GM12878 (cell line): Measurements from ENCODE around the gene MFN2. TPM values are rescaled to one million over a fixed set of nuclear protein-coding genes. Genes with fewer than 3 reads are reported as not detected.

ENCODE experiments used
- ATAC-seq: fragments of 200-7000 bp; cut with Tn5 transposase; 3 replicates; pipeline ENCODE4 v1.9.1; 2020; ENCODE audit warnings: mild to moderate bottlenecking, moderate library complexity
- BruUV-seq: library from RNA; stranded (reverse); fragments of 400-500 nt; replicated peaks from 2 replicates; lab custom pipeline; 2021; lab: Mats Ljungman, UMichigan
- CTCF ChIA-PET: fragments of 300-600 bp; sonication (Branson Sonifier 250); formaldehyde crosslinking; extraction: SDS; loops from one replicate; lab custom pipeline; 2021; ENCODE audit warnings: inconsistent platforms; lab: Yijun Ruan, JAX
- POLR2A ChIA-PET: fragments of 350-600 bp; formaldehyde crosslinking; extraction: SDS; loops from one replicate; lab custom pipeline; 2021; ENCODE audit warnings: inconsistent platforms; lab: Charles Lee
- RAD21 ChIA-PET: fragments of 300-600 bp; sonication (Branson Sonifier 250); formaldehyde crosslinking; loops from one replicate; lab custom pipeline; 2023; ENCODE audit warnings: antibody characterized with exemption; ENCODE audit not compliant: unreplicated experiment; lab: Charles Lee
- SMC1A ChIA-PET: fragments of 300-600 bp; sonication (Branson Sonifier 250); formaldehyde crosslinking; loops from one replicate; lab custom pipeline; 2023; ENCODE audit not compliant: unreplicated experiment, uncharacterized antibody; lab: Charles Lee
- DNase-seq: peaks from one replicate; pipeline ENCODE4 v3.0.0-alpha.2; 2011; ENCODE audit warnings: low read depth, low spot score
- FAIRE-seq: peaks from 3 replicates; lab custom pipeline; 2011; peaks lifted over from hg19 to GRCh38; lab: Jason Lieb, UNC
- H2AFZ ChIP-seq: 2 replicates; pipeline ENCODE4 v1.6.0; 2011; ENCODE audit warnings: low read depth, low read length, control low read depth; ENCODE audit not compliant: control insufficient read depth
- H3K27ac ChIP-seq: 2 replicates; pipeline ENCODE4 v1.5.1; 2011; ENCODE audit warnings: control low read depth; ENCODE audit not compliant: control insufficient read depth, insufficient read depth
- H3K27me3 ChIP-seq, 2 experiments: replicated peaks in 1 of 2; 2 replicates each; pipeline versions ENCODE4 v1.6.0 to v1.6.1; 2011; ENCODE audit warnings: low read length in 1 of 2; ENCODE audit not compliant: control insufficient read depth in 2 of 2, insufficient read depth in 2 of 2
- H3K36me3 ChIP-seq, 2 experiments: 2 replicates each; pipeline ENCODE4 v1.5.1; 2011; ENCODE audit warnings: low read length in 1 of 2; ENCODE audit not compliant: control insufficient read depth in 2 of 2, insufficient read depth in 2 of 2
- H3K4me1 ChIP-seq: 2 replicates; pipeline ENCODE4 v1.6.1; 2011; ENCODE audit warnings: mild to moderate bottlenecking, low read length, moderate library complexity, mixed read lengths; ENCODE audit not compliant: control insufficient read depth, insufficient read depth
- H3K4me2 ChIP-seq: 2 replicates; pipeline ENCODE4 v1.6.0; 2011; ENCODE audit warnings: control low read depth; ENCODE audit not compliant: control insufficient read depth, insufficient read depth
- H3K4me3 ChIP-seq: fragments of 200-600 bp; sonication (generic); 2 replicates; pipeline ENCODE4 v1.5.1; 2016
- H3K79me2 ChIP-seq: 2 replicates; pipeline ENCODE4 v1.6.0; 2011; ENCODE audit warnings: low read length; ENCODE audit not compliant: control insufficient read depth, insufficient read depth
- H3K9ac ChIP-seq: 2 replicates; pipeline ENCODE4 v1.8.0; 2011; ENCODE audit warnings: low read length, control low read depth, mixed read lengths; ENCODE audit not compliant: control insufficient read depth, insufficient read depth
- H3K9me3 ChIP-seq: replicated peaks from 3 replicates; pipeline ENCODE4 v1.5.1; 2011; ENCODE audit warnings: mild to moderate bottlenecking, low read length; ENCODE audit not compliant: control insufficient read depth, insufficient read depth
- H4K20me1 ChIP-seq: 2 replicates; pipeline ENCODE4 v1.6.0; 2011; ENCODE audit not compliant: control insufficient read depth, insufficient read depth
- CHD2 ChIP-seq: IDR thresholded peaks from 2 replicates; pipeline ENCODE4 v1.6.1; 2011; ENCODE audit warnings: low read depth, low read length, improper control_type of control experiment, borderline replicate concordance
- CREM ChIP-seq: IDR thresholded peaks from 2 replicates; pipeline ENCODE4 v1.6.1; 2014; ENCODE audit warnings: antibody characterized with exemption, low read depth
- EZH2 ChIP-seq: IDR thresholded peaks from 2 replicates; pipeline ENCODE4 v1.6.1; 2012; ENCODE audit warnings: low read depth, mild to moderate bottlenecking, control low read depth, inconsistent platforms, low read length, borderline replicate concordance; ENCODE audit not compliant: control insufficient read depth
- FOS ChIP-seq: IDR thresholded peaks from 3 replicates; pipeline ENCODE4 v1.6.1; 2011; ENCODE audit warnings: borderline replicate concordance; ENCODE audit not compliant: insufficient read length; ENCODE audit errors: extremely low read depth
- MEF2B ChIP-seq: fragments of 450-650 bp; IDR thresholded peaks from 2 replicates; pipeline ENCODE4 v1.6.1; 2018; ENCODE audit warnings: mild to moderate bottlenecking, moderate library complexity; ENCODE audit not compliant: partially characterized antibody, poor library complexity, severe bottlenecking
- MYC ChIP-seq: IDR thresholded peaks from 2 replicates; pipeline ENCODE4 v1.6.1; 2011; ENCODE audit warnings: mild to moderate bottlenecking, low read length, moderate library complexity, inconsistent platforms; ENCODE audit not compliant: insufficient read depth, insufficient replicate concordance, insufficient read length, severe bottlenecking
- NR2F1 ChIP-seq: fragments of 450-650 bp; conservative IDR thresholded peaks from 2 replicates; pipeline ENCODE4 v1.6.1; 2017; ENCODE audit warnings: mild to moderate bottlenecking
- NRF1 ChIP-seq: conservative IDR thresholded peaks from 2 replicates; pipeline ENCODE4 v1.6.1; 2011; ENCODE audit warnings: mild to moderate bottlenecking, low read depth, low read length, improper control_type of control experiment
- PAX8 ChIP-seq: fragments of 450-650 bp; IDR thresholded peaks from 2 replicates; pipeline ENCODE4 v1.6.1; 2017; ENCODE audit warnings: mild to moderate bottlenecking, moderate library complexity
- POU2F2 ChIP-seq: IDR thresholded peaks from 3 replicates; pipeline ENCODE4 v1.6.1; 2011; ENCODE audit warnings: low read depth, mild to moderate bottlenecking, low read length, borderline replicate concordance
- RAD51 ChIP-seq: fragments of 450-650 bp; IDR thresholded peaks from 2 replicates; pipeline ENCODE4 v1.6.1; 2016; ENCODE audit warnings: moderate library complexity, mild to moderate bottlenecking, inconsistent platforms
- SMAD1 ChIP-seq: fragments of 450-650 bp; IDR thresholded peaks from 2 replicates; pipeline ENCODE4 v1.6.1; 2018; ENCODE audit warnings: mild to moderate bottlenecking, low read depth; ENCODE audit not compliant: partially characterized antibody
- TARDBP ChIP-seq: IDR thresholded peaks from 2 replicates; pipeline ENCODE4 v1.6.1; 2016; ENCODE audit warnings: borderline replicate concordance
- YY1 ChIP-seq: IDR thresholded peaks from 2 replicates; pipeline ENCODE4 v1.6.1; 2011; ENCODE audit warnings: low read depth, mild to moderate bottlenecking, low read length
- WGBS: methylation state at CpG from one replicate; pipeline ENCODE4 v1.1.6; 2016; ENCODE audit warnings: low lambda C conversion rate; ENCODE audit not compliant: insufficient replicate concordance, insufficient coverage; ENCODE audit errors: missing lambda C conversion rate; 5-methylcytosine and 5-hydroxymethylcytosine counted together
- in situ Hi-C: fragments of 300-500 bp; cut with MboI; formaldehyde crosslinking; loops from 9 replicates; pipeline ENCODE4 v1.14.3; 2018; ENCODE audit warnings: mixed read lengths
- intact Hi-C: fragments of 100-400 bp; cut with micrococcal nuclease; formaldehyde crosslinking; loops from one replicate; pipeline ENCODE4 v1.14.2; 2022; ENCODE audit not compliant: unreplicated experiment
- polyA plus RNA-seq, 11 experiments: library from polyadenylated mRNA; depleted of rRNA in 4 of 11; unstranded in 6 of 11; stranded (reverse) in 5 of 11; fragments of >200 nt; fragmentation: Nextera tagmentation in 4 of 11; fragmentation: Illumina TruSeq in 1 of 11; extraction: Ambion mirVana in 4 of 11; extraction: Trizol in 1 of 11; gene quantifications; 1 replicate in 1 of 11; 2 replicates in 10 of 11; pipeline versions ENCODE4 v1.2.1 to v1.2.3, GENCODE V29; 2011 to 2016; ENCODE audit warnings: inconsistent platforms in 2 of 11, missing spikeins in 2 of 11, low read depth in 1 of 11
- total RNA-seq, 4 experiments: library from RNA; depleted of rRNA in 3 of 4; stranded (reverse); fragments of >200 nt in 3 of 4; fragmentation: Illumina TruSeq in 1 of 4; extraction: Trizol in 1 of 4; gene quantifications; 2 replicates each; pipeline versions ENCODE4 v1.2.1 to v1.2.3, GENCODE V29; 2013 to 2021
- TF ChIP-seq, protein P1 (sequence below): fragments of 450-650 bp; formaldehyde crosslinking; IDR thresholded peaks from 2 replicates; pipeline ENCODE4 v1.5.0; 2022; ENCODE audit warnings: mild to moderate bottlenecking, missing genetic modification characterization
- TF ChIP-seq, protein P2 (sequence below): fragments of 450-650 bp; formaldehyde crosslinking; IDR thresholded peaks from 2 replicates; pipeline ENCODE4 v1.4.0; 2020; ENCODE audit warnings: mild to moderate bottlenecking, moderate library complexity
- TF ChIP-seq, protein P3 (sequence below): fragments of 450-650 bp; IDR thresholded peaks from 2 replicates; pipeline ENCODE4 v1.6.1; 2014; ENCODE audit warnings: mild to moderate bottlenecking

The MFN2 gene
- total and polyA plus RNA-seq, 10 of the 15 experiments (the other 5 are each of a cell fraction or from before 2014, with no cell fraction given): 5.3 to 64.4 (median 48.1) TPM

DNA sequence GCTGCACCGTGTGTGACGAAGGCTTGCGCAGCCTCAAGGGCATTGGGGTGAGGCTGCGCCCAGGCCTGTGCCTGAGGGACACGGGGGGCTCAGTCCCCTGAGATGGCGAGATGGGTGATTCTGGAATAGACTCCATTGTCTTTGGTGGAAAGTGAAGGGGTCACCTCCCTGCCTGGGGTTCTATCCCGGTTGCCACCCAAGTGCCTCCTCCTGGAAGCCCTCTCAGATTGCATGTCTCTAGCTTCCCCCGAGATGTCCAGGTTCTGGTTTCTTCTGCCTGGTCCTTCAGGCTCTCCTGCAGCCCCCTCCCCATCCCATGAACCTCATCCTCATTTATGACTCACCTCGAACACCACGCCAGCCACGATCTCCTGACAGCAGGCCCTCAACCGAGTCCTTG, 22.3 kb upstream of the MFN2 start:
- Histone ChIP-seq H3K27me3 (no peaks in the 10 kb centered on the region), H3K4me3 (no peak overlapping the region), H3K36me3 (peaks cover 0 to 7% of the 10 kb centered on the region in 2 experiments; a peak in 3 of 4 replicates), H3K79me2 (no peaks in the 10 kb centered on the region), H3K9ac (no peak overlapping the region), H3K9me3 (no peaks in the 10 kb centered on the region), H3K4me1 (no peaks in the 10 kb centered on the region), H3K4me2 (no peak overlapping the region), H3K27ac (no peak overlapping the region), H4K20me1 (no peaks in the 10 kb centered on the region), H2AFZ (no peak overlapping the region)
- POLR2A ChIA-PET: no interaction called here
- SMC1A ChIA-PET: no interaction called here
- intact Hi-C loops: no loop called here
- 98% methylated on average over 12 of the region's 12 CpGs for WGBS
- RAD21 ChIA-PET: no interaction called here
- ATAC-seq (no peak), FAIRE-seq (no peak), DNase-seq (no peak)
- in situ Hi-C loops: no loop called here
- CTCF ChIA-PET: no interaction called here
- BruUV-seq: no TSS peak
- TF ChIP-seq, protein P1, sequence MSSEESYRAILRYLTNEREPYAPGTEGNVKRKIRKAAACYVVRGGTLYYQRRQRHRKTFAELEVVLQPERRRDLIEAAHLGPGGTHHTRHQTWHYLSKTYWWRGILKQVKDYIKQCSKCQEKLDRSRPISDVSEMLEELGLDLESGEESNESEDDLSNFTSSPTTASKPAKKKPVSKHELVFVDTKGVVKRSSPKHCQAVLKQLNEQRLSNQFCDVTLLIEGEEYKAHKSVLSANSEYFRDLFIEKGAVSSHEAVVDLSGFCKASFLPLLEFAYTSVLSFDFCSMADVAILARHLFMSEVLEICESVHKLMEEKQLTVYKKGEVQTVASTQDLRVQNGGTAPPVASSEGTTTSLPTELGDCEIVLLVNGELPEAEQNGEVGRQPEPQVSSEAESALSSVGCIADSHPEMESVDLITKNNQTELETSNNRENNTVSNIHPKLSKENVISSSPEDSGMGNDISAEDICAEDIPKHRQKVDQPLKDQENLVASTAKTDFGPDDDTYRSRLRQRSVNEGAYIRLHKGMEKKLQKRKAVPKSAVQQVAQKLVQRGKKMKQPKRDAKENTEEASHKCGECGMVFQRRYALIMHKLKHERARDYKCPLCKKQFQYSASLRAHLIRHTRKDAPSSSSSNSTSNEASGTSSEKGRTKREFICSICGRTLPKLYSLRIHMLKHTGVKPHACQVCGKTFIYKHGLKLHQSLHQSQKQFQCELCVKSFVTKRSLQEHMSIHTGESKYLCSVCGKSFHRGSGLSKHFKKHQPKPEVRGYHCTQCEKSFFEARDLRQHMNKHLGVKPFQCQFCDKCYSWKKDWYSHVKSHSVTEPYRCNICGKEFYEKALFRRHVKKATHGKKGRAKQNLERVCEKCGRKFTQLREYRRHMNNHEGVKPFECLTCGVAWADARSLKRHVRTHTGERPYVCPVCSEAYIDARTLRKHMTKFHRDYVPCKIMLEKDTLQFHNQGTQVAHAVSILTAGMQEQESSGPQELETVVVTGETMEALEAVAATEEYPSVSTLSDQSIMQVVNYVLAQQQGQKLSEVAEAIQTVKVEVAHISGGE: no peak
- TF ChIP-seq MEF2B (no peak), CHD2 (no peak), FOS (no peak), CREM (no peak), TARDBP (no peak), RAD51 (no peak), NRF1 (no peak), EZH2 (no peak), SMAD1 (no peak), POU2F2 (no peak), YY1 (no peak), PAX8 (no peak), MYC (no peak), NR2F1 (no peak)
- TF ChIP-seq, protein P2, sequence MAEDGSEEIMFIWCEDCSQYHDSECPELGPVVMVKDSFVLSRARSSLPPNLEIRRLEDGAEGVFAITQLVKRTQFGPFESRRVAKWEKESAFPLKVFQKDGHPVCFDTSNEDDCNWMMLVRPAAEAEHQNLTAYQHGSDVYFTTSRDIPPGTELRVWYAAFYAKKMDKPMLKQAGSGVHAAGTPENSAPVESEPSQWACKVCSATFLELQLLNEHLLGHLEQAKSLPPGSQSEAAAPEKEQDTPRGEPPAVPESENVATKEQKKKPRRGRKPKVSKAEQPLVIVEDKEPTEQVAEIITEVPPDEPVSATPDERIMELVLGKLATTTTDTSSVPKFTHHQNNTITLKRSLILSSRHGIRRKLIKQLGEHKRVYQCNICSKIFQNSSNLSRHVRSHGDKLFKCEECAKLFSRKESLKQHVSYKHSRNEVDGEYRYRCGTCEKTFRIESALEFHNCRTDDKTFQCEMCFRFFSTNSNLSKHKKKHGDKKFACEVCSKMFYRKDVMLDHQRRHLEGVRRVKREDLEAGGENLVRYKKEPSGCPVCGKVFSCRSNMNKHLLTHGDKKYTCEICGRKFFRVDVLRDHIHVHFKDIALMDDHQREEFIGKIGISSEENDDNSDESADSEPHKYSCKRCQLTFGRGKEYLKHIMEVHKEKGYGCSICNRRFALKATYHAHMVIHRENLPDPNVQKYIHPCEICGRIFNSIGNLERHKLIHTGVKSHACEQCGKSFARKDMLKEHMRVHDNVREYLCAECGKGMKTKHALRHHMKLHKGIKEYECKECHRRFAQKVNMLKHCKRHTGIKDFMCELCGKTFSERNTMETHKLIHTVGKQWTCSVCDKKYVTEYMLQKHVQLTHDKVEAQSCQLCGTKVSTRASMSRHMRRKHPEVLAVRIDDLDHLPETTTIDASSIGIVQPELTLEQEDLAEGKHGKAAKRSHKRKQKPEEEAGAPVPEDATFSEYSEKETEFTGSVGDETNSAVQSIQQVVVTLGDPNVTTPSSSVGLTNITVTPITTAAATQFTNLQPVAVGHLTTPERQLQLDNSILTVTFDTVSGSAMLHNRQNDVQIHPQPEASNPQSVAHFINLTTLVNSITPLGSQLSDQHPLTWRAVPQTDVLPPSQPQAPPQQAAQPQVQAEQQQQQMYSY: no peak
- TF ChIP-seq, protein P3, sequence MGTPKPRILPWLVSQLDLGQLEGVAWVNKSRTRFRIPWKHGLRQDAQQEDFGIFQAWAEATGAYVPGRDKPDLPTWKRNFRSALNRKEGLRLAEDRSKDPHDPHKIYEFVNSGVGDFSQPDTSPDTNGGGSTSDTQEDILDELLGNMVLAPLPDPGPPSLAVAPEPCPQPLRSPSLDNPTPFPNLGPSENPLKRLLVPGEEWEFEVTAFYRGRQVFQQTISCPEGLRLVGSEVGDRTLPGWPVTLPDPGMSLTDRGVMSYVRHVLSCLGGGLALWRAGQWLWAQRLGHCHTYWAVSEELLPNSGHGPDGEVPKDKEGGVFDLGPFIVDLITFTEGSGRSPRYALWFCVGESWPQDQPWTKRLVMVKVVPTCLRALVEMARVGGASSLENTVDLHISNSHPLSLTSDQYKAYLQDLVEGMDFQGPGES: no peak
